ENCODE measurements around the gene RASA3. TPM values are rescaled to one million over a fixed set of nuclear protein-coding genes. Genes with fewer than 3 reads are reported as not detected.

RASA3 gene
- total and polyA plus RNA-seq, 2 of the 4 experiments (the other 2 are of a cell fraction) = 21.0 to 31.4 TPM

DNA sequence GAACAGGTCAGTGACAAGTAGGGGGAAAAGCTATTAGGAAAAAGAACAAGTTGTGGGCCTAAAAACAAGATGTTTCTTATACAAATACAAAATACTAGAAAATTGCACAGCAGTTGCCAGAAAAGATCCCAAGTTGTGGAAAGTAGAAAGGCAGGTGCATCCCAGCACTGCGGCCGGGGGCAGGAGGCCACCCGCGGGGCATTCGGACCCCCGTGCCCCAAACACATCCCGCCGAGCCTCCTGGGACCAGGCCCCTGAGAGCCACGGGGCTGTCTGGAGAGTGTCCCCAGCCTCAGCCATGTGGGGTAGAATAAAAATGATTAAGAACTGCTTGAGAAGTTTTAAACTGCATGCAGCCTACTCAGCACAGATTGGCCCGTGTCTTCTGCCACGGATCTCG, 11.4 kb downstream of the RASA3 start:
- Histone ChIP-seq H2BK15ac (ENCODE audit: low read depth, low read length) (peak overlapping the region; percentile 91; the same call in 1 of the 3 replicates), H3K79me1 (ENCODE audit: low read depth in 1 of 2, low read length in 2 of 2) (peaks cover 10 to 55% of the 10 kb centered on the region in 2 experiments; a peak in 3 of 4 replicates), H3K9ac (ENCODE audit: low read depth, low read length) (peak overlapping the region; percentile 31), H3K9me1 (ENCODE audit: insufficient read depth, low read length) (peaks cover 29% of the 10 kb centered on the region), H3K23ac (ENCODE audit: low read depth, low read length) (peak overlapping the region; percentile 91), H2BK20ac (ENCODE audit: low read depth, low read length) (peak overlapping the region; percentile 95), H4K20me1 (ENCODE audit: insufficient read depth, low read length) (peaks cover 23% of the 10 kb centered on the region), H4K5ac (ENCODE audit: low read depth, low read length) (peak overlapping the region; percentile 88), H3K4me1 (ENCODE audit: control insufficient read depth, insufficient read depth, low read length) (peaks cover 26% of the 10 kb centered on the region), H2BK120ac (ENCODE audit: low read depth, low read length) (peak overlapping the region; percentile 93), H3K4me3 (ENCODE audit: insufficient read depth, low read depth, low read length) (no peak overlapping the region), H3K36me3 (ENCODE audit: control insufficient read depth, insufficient read depth, low read length) (peaks cover 2% of the 10 kb centered on the region; the same call in 1 of the 2 replicates), H3K56ac (ENCODE audit: extremely low read depth, insufficient read depth, low read length) (peak overlapping the region; percentile 84; the same call in 1 of the 2 replicates), H3K4ac (ENCODE audit: low read depth, low read length) (peak overlapping the region; percentile 98), H4K91ac (ENCODE audit: insufficient read depth, low read depth, low read length) (peak overlapping the region; percentile 86), H3K27ac (ENCODE audit: insufficient read depth, low read length) (peak overlapping the region; percentile 97), H2BK5ac (ENCODE audit: low read depth, low read length, poor library complexity, severe bottlenecking) (peak overlapping the region; percentile 91), H2AK9ac (replicated peaks; ENCODE audit: low read depth, low read length, poor library complexity) (peak overlapping the region; percentile 84), H3K27me3 (ENCODE audit: control insufficient read depth, insufficient read depth, low read length) (no peaks in the 10 kb centered on the region), H2AK5ac (ENCODE audit: low read depth, low read length) (peak overlapping the region; percentile 95), H3K18ac (ENCODE audit: low read depth, low read length) (peak overlapping the region; percentile 99), H3K9me3 (ENCODE audit: control insufficient read depth, insufficient read depth, low read length) (no peaks in the 10 kb centered on the region), H4K8ac (ENCODE audit: low read depth in 2 of 2, low read length in 2 of 2) (peak overlapping the region; percentile 66 to 96), H2AFZ (replicated peaks; ENCODE audit: low read length, poor library complexity) (no peak overlapping the region), H3K4me2 (ENCODE audit: low read depth, low read length) (no peak overlapping the region), H3K14ac (replicated peaks; ENCODE audit: low read depth, low read length) (peak overlapping the region; percentile 97)
- TF ChIP-seq MXI1 (IDR thresholded peaks at IDR 0.05; ENCODE audit: borderline replicate concordance, low read depth, low read length) (no peak), NFE2L2 (IDR thresholded peaks at IDR 0.05; ENCODE audit: low read depth, low read length) (no peak), RAD21 (IDR thresholded peaks at IDR 0.05; ENCODE audit: low read length) (no peak), SMC3 (IDR thresholded peaks at IDR 0.05; ENCODE audit: low read depth, low read length) (no peak), FOS (IDR thresholded peaks at IDR 0.05; ENCODE audit: low read depth, low read length) (no peak), RFX5 (IDR thresholded peaks at IDR 0.05; ENCODE audit: low read depth, low read length) (no peak), CHD1 (IDR thresholded peaks at IDR 0.05; ENCODE audit: low read depth, low read length) (no peak), MAZ (IDR thresholded peaks at IDR 0.05; ENCODE audit: borderline replicate concordance, low read depth, low read length) (no peak), MAFK (IDR thresholded peaks at IDR 0.05; ENCODE audit: low read depth, low read length) (no peak), POLR2A (IDR thresholded peaks at IDR 0.05; ENCODE audit: low read depth, low read length) (no peak), BHLHE40 (IDR thresholded peaks at IDR 0.05; ENCODE audit: low read depth, low read length) (no peak), RCOR1 (IDR thresholded peaks at IDR 0.05; ENCODE audit: insufficient replicate concordance, low read length) (no peak)
- TF ChIP-seq, protein P1, sequence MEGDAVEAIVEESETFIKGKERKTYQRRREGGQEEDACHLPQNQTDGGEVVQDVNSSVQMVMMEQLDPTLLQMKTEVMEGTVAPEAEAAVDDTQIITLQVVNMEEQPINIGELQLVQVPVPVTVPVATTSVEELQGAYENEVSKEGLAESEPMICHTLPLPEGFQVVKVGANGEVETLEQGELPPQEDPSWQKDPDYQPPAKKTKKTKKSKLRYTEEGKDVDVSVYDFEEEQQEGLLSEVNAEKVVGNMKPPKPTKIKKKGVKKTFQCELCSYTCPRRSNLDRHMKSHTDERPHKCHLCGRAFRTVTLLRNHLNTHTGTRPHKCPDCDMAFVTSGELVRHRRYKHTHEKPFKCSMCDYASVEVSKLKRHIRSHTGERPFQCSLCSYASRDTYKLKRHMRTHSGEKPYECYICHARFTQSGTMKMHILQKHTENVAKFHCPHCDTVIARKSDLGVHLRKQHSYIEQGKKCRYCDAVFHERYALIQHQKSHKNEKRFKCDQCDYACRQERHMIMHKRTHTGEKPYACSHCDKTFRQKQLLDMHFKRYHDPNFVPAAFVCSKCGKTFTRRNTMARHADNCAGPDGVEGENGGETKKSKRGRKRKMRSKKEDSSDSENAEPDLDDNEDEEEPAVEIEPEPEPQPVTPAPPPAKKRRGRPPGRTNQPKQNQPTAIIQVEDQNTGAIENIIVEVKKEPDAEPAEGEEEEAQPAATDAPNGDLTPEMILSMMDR (conservative IDR thresholded peaks at IDR 0.05; ENCODE audit: low read depth, low read length) = no peak
- TF ChIP-seq, protein P2, sequence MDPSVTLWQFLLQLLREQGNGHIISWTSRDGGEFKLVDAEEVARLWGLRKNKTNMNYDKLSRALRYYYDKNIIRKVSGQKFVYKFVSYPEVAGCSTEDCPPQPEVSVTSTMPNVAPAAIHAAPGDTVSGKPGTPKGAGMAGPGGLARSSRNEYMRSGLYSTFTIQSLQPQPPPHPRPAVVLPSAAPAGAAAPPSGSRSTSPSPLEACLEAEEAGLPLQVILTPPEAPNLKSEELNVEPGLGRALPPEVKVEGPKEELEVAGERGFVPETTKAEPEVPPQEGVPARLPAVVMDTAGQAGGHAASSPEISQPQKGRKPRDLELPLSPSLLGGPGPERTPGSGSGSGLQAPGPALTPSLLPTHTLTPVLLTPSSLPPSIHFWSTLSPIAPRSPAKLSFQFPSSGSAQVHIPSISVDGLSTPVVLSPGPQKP (IDR thresholded peaks at IDR 0.05; ENCODE audit: borderline replicate concordance, low read depth, low read length) = no peak
- TF ChIP-seq, protein P3, sequence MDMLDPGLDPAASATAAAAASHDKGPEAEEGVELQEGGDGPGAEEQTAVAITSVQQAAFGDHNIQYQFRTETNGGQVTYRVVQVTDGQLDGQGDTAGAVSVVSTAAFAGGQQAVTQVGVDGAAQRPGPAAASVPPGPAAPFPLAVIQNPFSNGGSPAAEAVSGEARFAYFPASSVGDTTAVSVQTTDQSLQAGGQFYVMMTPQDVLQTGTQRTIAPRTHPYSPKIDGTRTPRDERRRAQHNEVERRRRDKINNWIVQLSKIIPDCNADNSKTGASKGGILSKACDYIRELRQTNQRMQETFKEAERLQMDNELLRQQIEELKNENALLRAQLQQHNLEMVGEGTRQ (IDR thresholded peaks at IDR 0.05; ENCODE audit: low read depth, low read length) = no peak
- CTCF ChIA-PET = no interaction called here
- POLR2A ChIA-PET (ENCODE audit: unreplicated experiment) = no interaction called here
- no TSS peak for BruUV-seq (replicated peaks)
- no peak for DNase-seq
- dilution Hi-C loops (cut with HindIII; ENCODE audit: low sequenced_read_pairs, unreplicated experiment) (no loop called here), in situ Hi-C loops (cut with MboI; ENCODE audit: low sequenced_read_pairs) (no loop called here), intact Hi-C loops (cut with micrococcal nuclease) (no loop called here)
- 90% methylated on average over 4 of the region's 12 CpGs; no CpG with 5 or more reads in 1 of the 2 experiments for WGBS, 2 experiments (ENCODE audit: extremely low coverage in 2 of 2, insufficient read length in 1 of 2)
- ATAC-seq (ENCODE audit: low read depth) = no peak

Measured in IMR-90 (cell line).